Ovary (tissue), 9 donors: ENCODE measurements around the gene TPSB2. TPM values are rescaled to one million over a fixed set of nuclear protein-coding genes. Genes with fewer than 3 reads are reported as not detected.

Source experiments
- DNase-seq, 5 donors: peaks; one replicate each; pipeline ENCODE4 v3.0.0-alpha.2; 2019 to 2020
- H3K27ac ChIP-seq, 2 donors: fragments of 200-600 bp; one replicate each; pipeline versions ENCODE4 v1.5.1 to v1.8.0; 2019 to 2022
- H3K27me3 ChIP-seq: fragments of 200-600 bp; one replicate; pipeline ENCODE4 v1.8.0; 2022
- H3K36me3 ChIP-seq: fragments of 200-600 bp; sonication (generic); one replicate; pipeline ENCODE4 v1.5.1; 2019
- H3K4me1 ChIP-seq: one replicate; pipeline ENCODE4 v1.8.1; 2013; ENCODE audit warnings: mild to moderate bottlenecking, moderate library complexity; ENCODE audit not compliant: insufficient read depth
- H3K4me3 ChIP-seq: fragments of 200-600 bp; sonication (generic); one replicate; pipeline ENCODE4 v1.5.1; 2017
- H3K9me3 ChIP-seq, 2 donors: fragments of 200-600 bp in 1 of 2; sonication (generic) in 1 of 2; one replicate each; pipeline versions ENCODE4 v1.5.1 to v1.8.1; 2013 to 2019; ENCODE audit warnings: mild to moderate bottlenecking in 1 of 2, moderate library complexity in 1 of 2
- EP300 ChIP-seq: sonication (generic); formaldehyde crosslinking; IDR thresholded peaks from one replicate; pipeline ENCODE4 v1.6.1; 2017; ENCODE audit warnings: antibody characterized with exemption
- POLR2A ChIP-seq: fragments of 450-650 bp; IDR thresholded peaks from one replicate; pipeline ENCODE4 v1.6.1; 2017; ENCODE audit warnings: antibody characterized with exemption, mild to moderate bottlenecking, moderate library complexity
- WGBS, 3 donors: extraction: QIAGEN DNeasy Blood & Tissue Kit in 1 of 3; methylation state at CpG; one replicate each; pipeline versions ENCODE4 v1.1.5 to v1.1.7; 2013 to 2017; 5-methylcytosine and 5-hydroxymethylcytosine counted together
- intact Hi-C, 4 donors: fragments of 100-400 bp; cut with DNase I; formaldehyde crosslinking; loops; one replicate each; pipeline versions ENCODE4 v1.11.0 to v1.15.1; 2022 to 2023
- polyA plus RNA-seq, 2 donors: library from polyadenylated mRNA; stranded (reverse); fragments of 200-250 nt in 1 of 2; fragments of 350-450 nt in 1 of 2; fragmentation: Illumina TruSeq in 1 of 2; extraction: RNeasy Lipid Tissue Mini Kit (QIAGEN cat#74804) in 1 of 2; gene quantifications; one replicate each; pipeline ENCODE4 v1.2.3, GENCODE V29; 2013 to 2014
- total RNA-seq, 7 donors: library from RNA; depleted of rRNA in 2 of 7; stranded (reverse); fragments of >200 nt in 2 of 7; fragmentation: NEBNext Ultra II Directional in 3 of 7; extraction: Animal tissue kit (Norgen Biotek cat#: 25700) in 3 of 7; gene quantifications; one replicate each; pipeline versions ENCODE4 v1.1.0 to v1.2.4, GENCODE V29; 2016 to 2023
- TF ChIP-seq, protein P1 (sequence below), 3 donors: fragments of 450-650 bp in 2 of 3; fragments of 200-600 bp in 1 of 3; IDR thresholded peaks; one replicate each; pipeline versions ENCODE4 v1.5.1 to v1.8.0; 2016 to 2022; ENCODE audit warnings: antibody characterized with exemption in 3 of 3, mild to moderate bottlenecking in 1 of 3
- donor health status: DM: no; HTN: no; CAD: no; lungs with moderate emphysema.
- donor health status: DM: no; HTN: no; CAD: no.
- donor health status: Bipolar disorder and iron deficiency.
- donor health status: DM: yes; HTN: yes; CAD: no.
- donor health status: DM: no; HTN: no; CAD: no.
- donor health status: DM: yes; HTN: yes; CAD: no.

Gene TPSB2
- total and polyA plus RNA-seq, 9 donors = 1.0 to 17.3 (median 4.4) TPM; not detected in 3

DNA sequence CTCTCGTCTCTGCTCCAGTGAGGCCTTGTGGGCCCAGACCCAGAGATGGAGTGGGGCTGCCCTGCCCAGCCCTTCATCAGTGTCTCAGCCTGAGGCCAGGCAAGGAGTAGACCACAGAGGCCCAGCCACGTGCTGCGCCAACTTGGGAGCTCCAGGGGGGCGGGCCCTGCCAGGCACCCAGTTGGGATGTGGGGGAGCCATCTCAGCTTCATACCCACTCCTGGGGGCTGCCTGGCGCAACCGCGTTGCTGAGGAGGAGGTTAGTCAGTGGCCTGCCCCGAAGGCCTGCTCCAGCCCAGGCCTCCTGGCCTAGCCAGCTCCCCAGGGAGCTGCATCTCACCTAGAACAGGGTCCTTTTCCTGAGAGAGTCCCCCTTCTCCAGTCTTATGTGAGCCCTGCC, 16.8 kb downstream of the TPSB2 start:
- no peaks in the 10 kb centered on the region for H3K9me3 ChIP-seq
- DNase-seq = no peak
- H3K4me3 ChIP-seq = no peak overlapping the region
- no peaks in the 10 kb centered on the region for H3K36me3 ChIP-seq
- 75 to 90% (median 84%) methylated on average over 4 to 8 of the region's 8 CpGs for WGBS, 3 donors
- no peak overlapping the region for H3K27ac ChIP-seq
- H3K4me1 ChIP-seq = no peaks in the 10 kb centered on the region
- no peaks in the 10 kb centered on the region for H3K27me3 ChIP-seq
- no peak for TF ChIP-seq EP300
- TF ChIP-seq POLR2A = no peak
- TF ChIP-seq, protein P1, sequence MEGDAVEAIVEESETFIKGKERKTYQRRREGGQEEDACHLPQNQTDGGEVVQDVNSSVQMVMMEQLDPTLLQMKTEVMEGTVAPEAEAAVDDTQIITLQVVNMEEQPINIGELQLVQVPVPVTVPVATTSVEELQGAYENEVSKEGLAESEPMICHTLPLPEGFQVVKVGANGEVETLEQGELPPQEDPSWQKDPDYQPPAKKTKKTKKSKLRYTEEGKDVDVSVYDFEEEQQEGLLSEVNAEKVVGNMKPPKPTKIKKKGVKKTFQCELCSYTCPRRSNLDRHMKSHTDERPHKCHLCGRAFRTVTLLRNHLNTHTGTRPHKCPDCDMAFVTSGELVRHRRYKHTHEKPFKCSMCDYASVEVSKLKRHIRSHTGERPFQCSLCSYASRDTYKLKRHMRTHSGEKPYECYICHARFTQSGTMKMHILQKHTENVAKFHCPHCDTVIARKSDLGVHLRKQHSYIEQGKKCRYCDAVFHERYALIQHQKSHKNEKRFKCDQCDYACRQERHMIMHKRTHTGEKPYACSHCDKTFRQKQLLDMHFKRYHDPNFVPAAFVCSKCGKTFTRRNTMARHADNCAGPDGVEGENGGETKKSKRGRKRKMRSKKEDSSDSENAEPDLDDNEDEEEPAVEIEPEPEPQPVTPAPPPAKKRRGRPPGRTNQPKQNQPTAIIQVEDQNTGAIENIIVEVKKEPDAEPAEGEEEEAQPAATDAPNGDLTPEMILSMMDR (IDR thresholded peaks at IDR 0.05) = no peak
- intact Hi-C loops = no loop called here

DNA sequence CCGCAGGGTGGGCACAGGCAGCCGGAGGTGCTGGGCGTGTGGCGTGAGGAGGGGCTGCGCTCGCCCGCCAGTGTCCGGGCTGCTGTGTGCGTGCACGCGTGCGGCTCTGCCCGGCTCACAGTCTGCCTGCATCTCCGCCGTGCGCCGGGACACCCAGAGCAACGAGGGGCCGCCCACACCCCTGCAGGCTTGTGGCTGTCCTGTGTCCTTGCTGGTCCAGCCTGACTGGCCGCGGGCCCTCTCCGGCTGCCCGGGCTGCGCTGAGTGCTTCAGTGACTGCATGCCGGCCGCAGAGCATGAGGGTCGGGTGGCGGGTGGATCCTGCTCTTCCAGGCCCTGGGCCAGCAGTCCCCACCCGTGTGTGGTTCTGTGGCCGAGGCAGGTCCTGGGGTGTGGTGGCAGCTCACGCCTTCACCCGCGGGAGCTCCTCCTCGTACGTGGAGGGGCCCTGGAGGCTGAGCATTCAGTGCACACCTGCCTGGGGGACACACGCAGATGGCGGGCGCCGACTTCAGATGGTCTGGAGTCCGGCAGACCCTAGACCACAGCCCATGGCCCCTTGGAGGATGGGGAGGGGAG, 17.3 kb downstream of the TPSB2 start:
- intact Hi-C loops = no loop called here
- H3K36me3 ChIP-seq = no peaks in the 10 kb centered on the region
- WGBS, 3 donors = 90 to 92% (median 91%) methylated on average over 21 to 40 of the region's 40 CpGs
- H3K27ac ChIP-seq = no peak overlapping the region
- H3K4me3 ChIP-seq = no peak overlapping the region
- H3K9me3 ChIP-seq = no peaks in the 10 kb centered on the region
- no peaks in the 10 kb centered on the region for H3K4me1 ChIP-seq
- H3K27me3 ChIP-seq = no peaks in the 10 kb centered on the region
- DNase-seq = no peak
- TF ChIP-seq POLR2A (no peak), EP300 (no peak)
- TF ChIP-seq, protein P1 (IDR thresholded peaks at IDR 0.05) = no peak

DNA sequence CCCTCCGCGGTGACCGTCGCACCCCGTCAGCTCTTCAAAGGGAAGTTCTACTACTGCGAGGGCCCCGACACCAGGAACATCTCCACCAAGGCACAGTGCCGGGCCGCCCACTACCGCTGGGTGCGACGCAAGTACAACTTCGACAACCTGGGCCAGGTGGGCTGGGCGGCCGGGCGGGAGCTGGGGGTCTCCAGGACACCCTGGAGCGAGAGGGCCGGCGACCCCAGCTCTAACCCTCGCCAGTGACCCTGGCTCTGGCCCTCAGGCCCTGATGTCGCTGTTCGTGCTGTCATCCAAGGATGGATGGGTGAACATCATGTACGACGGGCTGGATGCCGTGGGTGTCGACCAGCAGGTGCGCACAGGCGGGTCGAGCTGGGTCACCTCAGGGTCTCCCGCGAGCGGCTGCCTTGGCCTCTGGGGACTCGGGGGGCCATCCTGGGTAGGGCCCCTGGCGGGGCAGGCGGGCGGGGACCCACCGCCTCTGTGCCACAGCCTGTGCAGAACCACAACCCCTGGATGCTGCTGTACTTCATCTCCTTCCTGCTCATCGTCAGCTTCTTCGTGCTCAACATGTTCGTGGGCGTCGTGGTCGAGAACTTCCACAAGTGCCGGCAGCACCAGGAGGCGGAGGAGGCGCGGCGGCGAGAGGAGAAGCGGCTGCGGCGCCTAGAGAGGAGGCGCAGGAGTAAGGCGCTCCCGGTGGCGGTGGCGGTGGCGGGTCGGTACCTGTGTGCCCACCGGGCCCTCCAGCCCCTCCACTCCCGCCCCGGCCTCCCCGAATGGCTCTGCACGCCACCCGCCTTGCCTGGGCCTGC, 18.3 kb downstream of the TPSB2 start:
- no peak for DNase-seq
- TF ChIP-seq, protein P1 (IDR thresholded peaks at IDR 0.05) = no peak
- TF ChIP-seq EP300 (no peak), POLR2A (no peak)
- intact Hi-C loops = no loop called here
- Histone ChIP-seq H3K27me3 (no peaks in the 10 kb centered on the region), H3K36me3 (no peaks in the 10 kb centered on the region), H3K27ac (no peak overlapping the region), H3K4me3 (no peak overlapping the region), H3K4me1 (no peaks in the 10 kb centered on the region), H3K9me3 (no peaks in the 10 kb centered on the region)
- 92 to 95% (median 93%) methylated on average over 65 of the region's 65 CpGs for WGBS, 3 donors

DNA sequence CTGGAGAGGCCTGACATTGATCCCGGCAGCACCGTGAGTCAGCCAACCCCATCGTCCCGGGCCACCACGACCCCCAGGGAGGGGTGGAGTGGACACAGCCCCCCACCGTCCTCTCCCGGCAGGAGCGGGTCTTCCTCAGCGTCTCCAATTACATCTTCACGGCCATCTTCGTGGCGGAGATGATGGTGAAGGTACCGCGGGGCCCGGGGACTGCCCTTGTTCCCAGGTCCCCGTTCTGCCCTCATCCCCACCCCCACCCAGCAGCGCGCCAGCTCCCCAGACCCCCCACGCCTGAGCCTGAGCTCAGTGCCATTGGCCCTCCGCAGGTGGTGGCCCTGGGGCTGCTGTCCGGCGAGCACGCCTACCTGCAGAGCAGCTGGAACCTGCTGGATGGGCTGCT, 19.5 kb downstream of the TPSB2 start:
- no peaks in the 10 kb centered on the region for H3K4me1 ChIP-seq
- 81 to 88% (median 82%) methylated on average over 20 to 23 of the region's 23 CpGs for WGBS, 3 donors
- intact Hi-C loops = no loop called here

More for the DNA sequence above, 19.5 kb downstream of the TPSB2 start:
- Histone ChIP-seq H3K9me3 (no peaks in the 10 kb centered on the region), H3K36me3 (no peaks in the 10 kb centered on the region), H3K27me3 (no peaks in the 10 kb centered on the region), H3K4me3 (no peak overlapping the region), H3K27ac (no peak overlapping the region)
- DNase-seq = no peak
- no peak for TF ChIP-seq POLR2A
- TF ChIP-seq EP300 = no peak
- TF ChIP-seq, protein P1 (IDR thresholded peaks at IDR 0.05) = no peak
